GM23248 (cell line): Measurements from ENCODE around the gene SETBP1. TPM values are rescaled to one million over a fixed set of nuclear protein-coding genes. Genes with fewer than 3 reads are reported as not detected.

Experiments
- DNase-seq: peaks from one replicate; pipeline ENCODE4 v3.0.0-alpha.2; 2015
- H2AFZ ChIP-seq: fragments of 200-600 bp; sonication (generic); 2 replicates; pipeline ENCODE4 v1.6.1; 2016; ENCODE audit warnings: antibody characterized with exemption
- H3F3A ChIP-seq: fragments of 200-600 bp; sonication (generic); 2 replicates; pipeline ENCODE4 v1.6.1; 2016; ENCODE audit warnings: mild to moderate bottlenecking, antibody characterized with exemption, mixed run types; ENCODE audit not compliant: insufficient read depth
- H3K27ac ChIP-seq: fragments of 200-600 bp; sonication (generic); 2 replicates; pipeline ENCODE4 v1.5.1; 2016; ENCODE audit warnings: mild to moderate bottlenecking
- H3K27me3 ChIP-seq: fragments of 200-600 bp; sonication (generic); replicated peaks from 2 replicates; pipeline ENCODE4 v1.6.1; 2016; ENCODE audit warnings: mild to moderate bottlenecking; ENCODE audit not compliant: insufficient read depth
- H3K36me3 ChIP-seq: fragments of 200-600 bp; sonication (generic); 2 replicates; pipeline ENCODE4 v1.6.1; 2016; ENCODE audit warnings: low read depth, mild to moderate bottlenecking
- H3K4me1 ChIP-seq: fragments of 200-600 bp; sonication (generic); 2 replicates; pipeline ENCODE4 v1.6.1; 2016; ENCODE audit warnings: mild to moderate bottlenecking; ENCODE audit not compliant: insufficient read depth
- H3K4me2 ChIP-seq: fragments of 200-600 bp; sonication (generic); one replicate; pipeline ENCODE4 v1.6.1; 2016; ENCODE audit warnings: mild to moderate bottlenecking; ENCODE audit not compliant: unreplicated experiment
- H3K4me3 ChIP-seq: fragments of 200-600 bp; sonication (generic); 2 replicates; pipeline ENCODE4 v1.5.1; 2016; ENCODE audit warnings: mild to moderate bottlenecking
- H3K79me2 ChIP-seq: fragments of 200-600 bp; sonication (generic); 2 replicates; pipeline ENCODE4 v1.6.1; 2016; ENCODE audit warnings: mild to moderate bottlenecking; ENCODE audit not compliant: insufficient read depth
- H3K9ac ChIP-seq: fragments of 200-600 bp; sonication (generic); 2 replicates; pipeline ENCODE4 v1.6.1; 2016; ENCODE audit warnings: mild to moderate bottlenecking
- H3K9me2 ChIP-seq: fragments of 200-600 bp; sonication (generic); 2 replicates; pipeline ENCODE4 v1.6.1; 2016; ENCODE audit warnings: mixed run types, mild to moderate bottlenecking, moderate library complexity; ENCODE audit not compliant: insufficient read depth
- H3K9me3 ChIP-seq: fragments of 200-600 bp; sonication (generic); one replicate; pipeline ENCODE4 v1.6.1; 2017; ENCODE audit warnings: low read depth
- H4K20me1 ChIP-seq: fragments of 200-600 bp; sonication (generic); 2 replicates; pipeline ENCODE4 v1.6.0; 2016; ENCODE audit not compliant: insufficient read depth
- EZH2 ChIP-seq: fragments of 200-600 bp; sonication (generic); IDR thresholded peaks from 2 replicates; pipeline ENCODE4 v1.6.1; 2018; ENCODE audit warnings: antibody characterized with exemption, mild to moderate bottlenecking; ENCODE audit not compliant: insufficient read depth, poor library complexity, severe bottlenecking
- EZH2phosphoT487 ChIP-seq: fragments of 200-600 bp; sonication (generic); IDR thresholded peaks from 2 replicates; pipeline ENCODE4 v1.6.1; 2018; ENCODE audit warnings: antibody characterized with exemption, moderate library complexity, mild to moderate bottlenecking, low read depth; ENCODE audit not compliant: insufficient read depth
- WGBS, 2 experiments: methylation state at CpG; one replicate each; pipeline ENCODE4 v1.1.6; 2015 to 2017; ENCODE audit warnings: low lambda C conversion rate in 2 of 2, low coverage in 1 of 2; ENCODE audit errors: missing lambda C conversion rate in 2 of 2; 5-methylcytosine and 5-hydroxymethylcytosine counted together
- in situ Hi-C: fragments of 300-500 bp; cut with MboI; formaldehyde crosslinking; loops from 2 replicates; pipeline ENCODE4 v1.15.0; 2020
- polyA plus RNA-seq: library from polyadenylated mRNA; unstranded; fragments of >200 nt; fragmentation: Nextera tagmentation; extraction: Ambion mirVana; gene quantifications from 2 replicates; pipeline ENCODE4 v1.2.1, GENCODE V29; 2016
- total RNA-seq: library from RNA; depleted of rRNA; stranded (reverse); fragments of >200 nt; shearing (Covaris generic); gene quantifications from 2 replicates; pipeline ENCODE4 v1.2.3, GENCODE V29; 2014

The SETBP1 gene
- total and polyA plus RNA-seq, 2 experiments from 2014 or later: 1.3 to 4.1 TPM

GRCh38 chr18:44903327-44903726 lies 222.6 kb downstream of the SETBP1 start:
- DNase-seq: no peak
- no peaks in the 10 kb centered on the region for H3F3A ChIP-seq
- TF ChIP-seq EZH2phosphoT487 (no peak), EZH2 (no peak)
- no peak overlapping the region for H3K4me3 ChIP-seq
- H3K27ac ChIP-seq: no peak overlapping the region
- H3K9me3 ChIP-seq: no peaks in the 10 kb centered on the region
- H3K9me2 ChIP-seq: no peaks in the 10 kb centered on the region
- H3K36me3 ChIP-seq: no peaks in the 10 kb centered on the region
- in situ Hi-C loops: loop anchor here (25.0 kb wide), 1 partner anchor 309 kb away; no protein-coding TSS in a partner anchor
- no peak overlapping the region for H2AFZ ChIP-seq
- 95 to 98% methylated on average over 2 of the region's 2 CpGs for WGBS, 2 experiments
- H3K4me2 ChIP-seq: no peak overlapping the region
- no peaks in the 10 kb centered on the region for H4K20me1 ChIP-seq
- H3K27me3 ChIP-seq: no peaks in the 10 kb centered on the region
- H3K4me1 ChIP-seq: peaks cover 6% of the 10 kb centered on the region; the same call in 1 of the 2 replicates
- H3K9ac ChIP-seq: no peak overlapping the region
- H3K79me2 ChIP-seq: no peaks in the 10 kb centered on the region

DNA sequence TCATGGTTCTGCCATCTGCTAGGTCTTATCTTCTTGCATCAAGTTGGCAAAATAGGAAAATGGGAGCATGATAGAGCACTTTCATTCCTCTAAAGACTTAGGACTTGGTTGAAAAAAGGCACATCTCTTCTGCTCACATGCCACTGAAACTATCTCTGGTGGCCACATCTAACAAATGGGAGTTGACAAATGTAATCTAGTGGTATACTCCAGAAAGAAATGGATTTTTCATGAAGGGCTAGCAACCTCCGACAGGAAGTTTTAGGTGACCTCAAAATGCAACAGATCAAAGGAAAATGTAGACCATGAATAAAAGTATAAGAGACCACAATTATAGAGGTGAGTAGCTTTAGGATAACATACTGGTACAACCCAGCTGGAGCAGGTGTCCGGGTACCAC lies 224.1 kb downstream of the SETBP1 start:
- no peak overlapping the region for H3K4me3 ChIP-seq
- in situ Hi-C loops: loop anchor here (25.0 kb wide), 1 partner anchor 308 kb away; no protein-coding TSS in a partner anchor
- H3K9ac ChIP-seq: no peak overlapping the region
- no peak for DNase-seq
- no peak for TF ChIP-seq EZH2
- no peak overlapping the region for H2AFZ ChIP-seq
- WGBS, 2 experiments: 85 to 89% methylated on average over 2 of the region's 2 CpGs
- no peaks in the 10 kb centered on the region for H3F3A ChIP-seq
- H3K36me3 ChIP-seq: no peaks in the 10 kb centered on the region
- H3K9me2 ChIP-seq: no peaks in the 10 kb centered on the region
- H4K20me1 ChIP-seq: no peaks in the 10 kb centered on the region
- H3K4me1 ChIP-seq: peaks cover 6% of the 10 kb centered on the region; the same call in 1 of the 2 replicates
- no peaks in the 10 kb centered on the region for H3K27me3 ChIP-seq
- no peak overlapping the region for H3K27ac ChIP-seq
- H3K4me2 ChIP-seq: no peak overlapping the region
- no peaks in the 10 kb centered on the region for H3K79me2 ChIP-seq
- H3K9me3 ChIP-seq: no peaks in the 10 kb centered on the region

- Histone ChIP-seq H3K27me3 (no peaks in the 10 kb centered on the region), H2AFZ (no peak overlapping the region), H3K79me2 (no peaks in the 10 kb centered on the region), H3K9ac (no peak overlapping the region), H3F3A (no peaks in the 10 kb centered on the region), H3K4me1 (0 out of 2 replicates have a peak, but pooled peaks cover under 1% of the 10 kb centered on the region), H3K27ac (no peak overlapping the region), H3K4me3 (no peak overlapping the region), H3K4me2 (no peak overlapping the region), H3K36me3 (no peaks in the 10 kb centered on the region), H4K20me1 (no peaks in the 10 kb centered on the region), H3K9me2 (no peaks in the 10 kb centered on the region), H3K9me3 (no peaks in the 10 kb centered on the region)
- no peak for DNase-seq
- 79 to 82% methylated on average over 5 of the region's 5 CpGs for WGBS, 2 experiments
- in situ Hi-C loops: loop anchor here (25.0 kb wide), 1 partner anchor 303 kb away; no protein-coding TSS in a partner anchor
- TF ChIP-seq EZH2: no peak
- no peak for TF ChIP-seq EZH2phosphoT487
These were observed 228.6 kb downstream of the SETBP1 start for GRCh38 chr18:44909191-44909719.

- H2AFZ ChIP-seq: no peak overlapping the region
- 94 to 95% methylated on average over 4 of the region's 4 CpGs for WGBS, 2 experiments
- in situ Hi-C loops: loop anchor here (25.0 kb wide), 1 partner anchor 301 kb away; no protein-coding TSS in a partner anchor
These were observed 230.6 kb downstream of the SETBP1 start for GRCh38 chr18:44911260-44911659.

More at GRCh38 chr18:44911260-44911659, 230.6 kb downstream of the SETBP1 start:
- Histone ChIP-seq H3K4me2 (no peak overlapping the region), H4K20me1 (no peaks in the 10 kb centered on the region), H3K4me3 (no peak overlapping the region), H3K79me2 (no peaks in the 10 kb centered on the region), H3K9ac (no peak overlapping the region), H3F3A (peaks cover 8% of the 10 kb centered on the region; the same call in 1 of the 2 replicates), H3K36me3 (no peaks in the 10 kb centered on the region), H3K9me3 (no peaks in the 10 kb centered on the region), H3K27me3 (no peaks in the 10 kb centered on the region), H3K4me1 (peaks cover 12% of the 10 kb centered on the region), H3K9me2 (no peaks in the 10 kb centered on the region), H3K27ac (no peak overlapping the region)
- DNase-seq: no peak
- TF ChIP-seq EZH2phosphoT487: no peak
- no peak for TF ChIP-seq EZH2
